NB4 (cell line): ENCODE results near the gene SLC25A40.

Experiments
- DNase-seq: peaks from one replicate; pipeline ENCODE4 v3.0.0; 2010; ENCODE audit warnings: low read depth
- H3K4me3 ChIP-seq: one replicate; pipeline ENCODE4 v1.5.1; 2011; ENCODE audit warnings: mild to moderate bottlenecking, low read depth, low read length, moderate library complexity
- CTCF ChIP-seq: IDR thresholded peaks from one replicate; pipeline ENCODE4 v1.5.1; 2012; ENCODE audit warnings: low read depth, low read length
- MAX ChIP-seq: IDR thresholded peaks from 2 replicates; pipeline ENCODE4 v1.6.1; 2011; ENCODE audit warnings: low read depth, low read length
- MYC ChIP-seq: IDR thresholded peaks from 2 replicates; pipeline ENCODE4 v1.6.1; 2011; ENCODE audit warnings: low read depth, low read length
- POLR2A ChIP-seq: IDR thresholded peaks from 2 replicates; pipeline ENCODE4 v1.6.1; 2011; ENCODE audit warnings: mild to moderate bottlenecking; ENCODE audit not compliant: insufficient read length; ENCODE audit errors: extremely low read depth

Gene SLC25A40

GRCh38 chr7:87818336-87818735 lies 57.8 kb downstream of the SLC25A40 start:
- TF ChIP-seq CTCF (no peak), MYC (no peak), MAX (no peak), POLR2A (no peak)
- DNase-seq, result no peak

GRCh38 chr7:87816389-87816788 lies 59.8 kb downstream of the SLC25A40 start:
- H3K4me3 ChIP-seq, result no peak overlapping the region
- TF ChIP-seq CTCF, result no peak
- peak; percentile 39 for DNase-seq

More at GRCh38 chr7:87818336-87818735, 57.8 kb downstream of the SLC25A40 start:
- no peak overlapping the region for H3K4me3 ChIP-seq

- no peak for DNase-seq
- TF ChIP-seq POLR2A (no peak), MAX (no peak), CTCF (no peak), MYC (no peak)
- no peak overlapping the region for H3K4me3 ChIP-seq
Observed at GRCh38 chr7:87810726-87811125, 65.4 kb downstream of the SLC25A40 start.

- H3K4me3 ChIP-seq, result no peak overlapping the region
- no peak for DNase-seq
- no peak for TF ChIP-seq MYC
- no peak for TF ChIP-seq CTCF
- no peak for TF ChIP-seq MAX
- no peak for TF ChIP-seq POLR2A
Observed at GRCh38 chr7:87810130-87810529, 66.0 kb downstream of the SLC25A40 start.

GRCh38 chr7:87806150-87806549 lies 70.0 kb downstream of the SLC25A40 start:
- no peak for TF ChIP-seq POLR2A
- no peak for TF ChIP-seq MAX
- TF ChIP-seq CTCF, result no peak
- TF ChIP-seq MYC, result no peak
- no peak for DNase-seq
- H3K4me3 ChIP-seq, result no peak overlapping the region

- DNase-seq, result peak; percentile 76
- TF ChIP-seq MAX (no peak), CTCF (peak; percentile 75), POLR2A (no peak), MYC (no peak)
- no peak overlapping the region for H3K4me3 ChIP-seq
Observed at GRCh38 chr7:87797798-87798403, 78.3 kb downstream of the SLC25A40 start.
